Keratinocyte (primary cell): Measurements from ENCODE around the gene KRT1. TPM values are rescaled to one million over a fixed set of nuclear protein-coding genes. Genes with fewer than 3 reads are reported as not detected.

Experiments used
- DNase-seq: peaks from one replicate; pipeline ENCODE4 v3.0.0-alpha.2; 2011; ENCODE audit warnings: low read depth, missing footprints, low spot score
- FAIRE-seq: peaks from 2 replicates; lab custom pipeline; 2011; peaks lifted over from hg19 to GRCh38; lab: Jason Lieb, UNC
- H2AFZ ChIP-seq: 2 replicates; pipeline ENCODE4 v1.6.0; 2012; ENCODE audit warnings: low read length, control low read depth, inconsistent platforms; ENCODE audit not compliant: control insufficient read depth
- H3K27ac ChIP-seq: 2 replicates; pipeline ENCODE4 v1.5.1; 2011; ENCODE audit warnings: low read length; ENCODE audit not compliant: control insufficient read depth, insufficient read depth
- H3K27me3 ChIP-seq: 3 replicates; pipeline ENCODE4 v1.6.0; 2011; ENCODE audit warnings: low read length; ENCODE audit not compliant: control insufficient read depth, insufficient read depth; ENCODE audit errors: extremely low read depth
- H3K36me3 ChIP-seq, 2 experiments: 2 replicates in 1 of 2; 3 replicates in 1 of 2; pipeline ENCODE4 v1.5.1; 2011; ENCODE audit warnings: low read length in 2 of 2, mild to moderate bottlenecking in 1 of 2; ENCODE audit not compliant: control insufficient read depth in 2 of 2, insufficient read depth in 2 of 2; ENCODE audit errors: extremely low read depth in 1 of 2
- H3K4me1 ChIP-seq: 3 replicates; pipeline ENCODE4 v1.5.1; 2011; ENCODE audit warnings: low read length; ENCODE audit not compliant: control insufficient read depth, insufficient read depth; ENCODE audit errors: extremely low read depth
- H3K4me2 ChIP-seq: 3 replicates; pipeline ENCODE4 v1.6.0; 2011; ENCODE audit warnings: low read depth, low read length; ENCODE audit not compliant: control insufficient read depth, insufficient read depth; ENCODE audit errors: extremely low read depth
- H3K4me3 ChIP-seq, 3 experiments: fragments of 200-600 bp in 1 of 3; sonication (generic) in 1 of 3; 2 replicates in 2 of 3; 3 replicates in 1 of 3; pipeline ENCODE4 v1.5.1; 2011 to 2016; ENCODE audit warnings: low read length in 3 of 3, mild to moderate bottlenecking in 3 of 3, control low read depth in 2 of 3, inconsistent platforms in 1 of 3, low read depth in 1 of 3, mixed read lengths in 1 of 3, mixed run types in 1 of 3, moderate library complexity in 1 of 3; ENCODE audit not compliant: control insufficient read depth in 2 of 3, insufficient read depth in 2 of 3; ENCODE audit errors: extremely low read depth in 1 of 3
- H3K79me2 ChIP-seq: 2 replicates; pipeline ENCODE4 v1.6.0; 2012; ENCODE audit warnings: low read length; ENCODE audit not compliant: control insufficient read depth, insufficient read depth
- H3K9ac ChIP-seq: 3 replicates; pipeline ENCODE4 v1.6.0; 2011; ENCODE audit warnings: low read length; ENCODE audit not compliant: control insufficient read depth, insufficient read depth; ENCODE audit errors: extremely low read depth
- H3K9me1 ChIP-seq: 3 replicates; pipeline ENCODE4 v1.6.0; 2011; ENCODE audit warnings: low read length; ENCODE audit not compliant: control insufficient read depth, insufficient read depth; ENCODE audit errors: extremely low read depth
- H3K9me3 ChIP-seq: 2 replicates; pipeline ENCODE4 v1.5.1; 2012; ENCODE audit warnings: low read depth, low read length; ENCODE audit not compliant: control insufficient read depth
- H4K20me1 ChIP-seq: 3 replicates; pipeline ENCODE4 v1.6.0; 2011; ENCODE audit warnings: low read length; ENCODE audit not compliant: control insufficient read depth, insufficient read depth; ENCODE audit errors: extremely low read depth
- EZH2 ChIP-seq: IDR thresholded peaks from one replicate; pipeline ENCODE4 v1.6.1; 2012; ENCODE audit warnings: inconsistent platforms, mild to moderate bottlenecking, low read length, moderate library complexity
- dilution Hi-C: fragments of 300-500 bp; cut with MboI; formaldehyde crosslinking; loops from one replicate; pipeline ENCODE4 v1.7.0; 2020; ENCODE audit warnings: low sequenced_read_pairs; ENCODE audit not compliant: extremely low pct_ligation_motif_present
- polyA plus RNA-seq, 5 experiments: library from polyadenylated mRNA; depleted of rRNA in 3 of 5; stranded (reverse) in 3 of 5; stranded (forward) in 1 of 5; unstranded in 1 of 5; fragments of >200 nt; gene quantifications; 1 replicate in 1 of 5; 2 replicates in 3 of 5; 3 replicates in 1 of 5; pipeline versions ENCODE4 v1.2.1 to v1.2.3, GENCODE V29; 2011 to 2012; ENCODE audit warnings: missing spikeins in 2 of 5, low read depth in 1 of 5, low replicate concordance in 1 of 5
- TF ChIP-seq, protein P1 (sequence below), 3 experiments: IDR thresholded peaks in 1 of 3; conservative IDR thresholded peaks in 1 of 3; optimal IDR thresholded peaks in 1 of 3; 2 replicates in 2 of 3; 3 replicates in 1 of 3; pipeline versions ENCODE3 to v1.5.1; 2011; ENCODE audit warnings: low read length in 3 of 3, mild to moderate bottlenecking in 3 of 3, moderate library complexity in 2 of 3, control low read depth in 1 of 3, inconsistent platforms in 1 of 3; ENCODE audit not compliant: insufficient read depth in 2 of 3; ENCODE audit errors: extremely low read depth in 1 of 3

Gene KRT1
- polyA plus RNA-seq, 1 donor (not counting 4 experiments of a cell fraction or from before 2014, with no cell fraction given): 92.2 TPM

DNA sequence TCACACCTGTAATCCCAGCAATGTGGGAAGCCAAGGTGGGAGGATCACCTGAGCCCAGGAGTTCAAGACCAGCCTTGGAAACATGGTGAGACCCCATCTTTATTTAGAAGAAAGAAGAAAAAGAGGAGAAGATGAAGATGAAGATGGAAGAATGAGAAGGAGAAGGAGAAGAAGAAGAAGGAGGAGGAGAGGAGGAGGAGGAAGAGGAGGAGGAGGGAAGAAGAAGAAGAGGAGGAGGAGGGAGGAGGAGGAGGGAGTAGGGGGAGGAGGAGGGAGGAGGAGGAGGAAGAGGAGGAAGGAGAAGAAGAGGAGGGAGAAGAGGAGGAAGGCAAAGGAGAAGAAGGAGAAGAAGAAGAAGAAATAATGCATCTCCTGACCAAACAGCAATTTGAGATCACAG, 9.0 kb upstream of the KRT1 start:
- TF ChIP-seq, protein P1, sequence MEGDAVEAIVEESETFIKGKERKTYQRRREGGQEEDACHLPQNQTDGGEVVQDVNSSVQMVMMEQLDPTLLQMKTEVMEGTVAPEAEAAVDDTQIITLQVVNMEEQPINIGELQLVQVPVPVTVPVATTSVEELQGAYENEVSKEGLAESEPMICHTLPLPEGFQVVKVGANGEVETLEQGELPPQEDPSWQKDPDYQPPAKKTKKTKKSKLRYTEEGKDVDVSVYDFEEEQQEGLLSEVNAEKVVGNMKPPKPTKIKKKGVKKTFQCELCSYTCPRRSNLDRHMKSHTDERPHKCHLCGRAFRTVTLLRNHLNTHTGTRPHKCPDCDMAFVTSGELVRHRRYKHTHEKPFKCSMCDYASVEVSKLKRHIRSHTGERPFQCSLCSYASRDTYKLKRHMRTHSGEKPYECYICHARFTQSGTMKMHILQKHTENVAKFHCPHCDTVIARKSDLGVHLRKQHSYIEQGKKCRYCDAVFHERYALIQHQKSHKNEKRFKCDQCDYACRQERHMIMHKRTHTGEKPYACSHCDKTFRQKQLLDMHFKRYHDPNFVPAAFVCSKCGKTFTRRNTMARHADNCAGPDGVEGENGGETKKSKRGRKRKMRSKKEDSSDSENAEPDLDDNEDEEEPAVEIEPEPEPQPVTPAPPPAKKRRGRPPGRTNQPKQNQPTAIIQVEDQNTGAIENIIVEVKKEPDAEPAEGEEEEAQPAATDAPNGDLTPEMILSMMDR (optimal IDR thresholded peaks at IDR 0.05 in 1 of 3, IDR thresholded peaks at IDR 0.05 in 1 of 3, conservative IDR thresholded peaks at IDR 0.05 in 1 of 3; ENCODE audit: extremely low read depth in 1 of 3, insufficient read depth in 2 of 3, low read length in 3 of 3): no peak
- no peak for TF ChIP-seq EZH2
- H3K4me1 ChIP-seq: peaks cover 15% of the 10 kb centered on the region
- H3K36me3 ChIP-seq: no peaks in the 10 kb centered on the region
- dilution Hi-C loops: no loop called here
- H3K27ac ChIP-seq: no peak overlapping the region
- no peak overlapping the region for H3K4me3 ChIP-seq
- no peaks in the 10 kb centered on the region for H3K9me3 ChIP-seq
- DNase-seq: no peak
- H4K20me1 ChIP-seq: no peaks in the 10 kb centered on the region
- H3K79me2 ChIP-seq: no peaks in the 10 kb centered on the region
- no peak overlapping the region for H2AFZ ChIP-seq
- H3K27me3 ChIP-seq: peaks cover 36% of the 10 kb centered on the region
- no peak overlapping the region for H3K9ac ChIP-seq
- no peak for FAIRE-seq
- H3K4me2 ChIP-seq: no peak overlapping the region
- H3K9me1 ChIP-seq: no peaks in the 10 kb centered on the region

DNA sequence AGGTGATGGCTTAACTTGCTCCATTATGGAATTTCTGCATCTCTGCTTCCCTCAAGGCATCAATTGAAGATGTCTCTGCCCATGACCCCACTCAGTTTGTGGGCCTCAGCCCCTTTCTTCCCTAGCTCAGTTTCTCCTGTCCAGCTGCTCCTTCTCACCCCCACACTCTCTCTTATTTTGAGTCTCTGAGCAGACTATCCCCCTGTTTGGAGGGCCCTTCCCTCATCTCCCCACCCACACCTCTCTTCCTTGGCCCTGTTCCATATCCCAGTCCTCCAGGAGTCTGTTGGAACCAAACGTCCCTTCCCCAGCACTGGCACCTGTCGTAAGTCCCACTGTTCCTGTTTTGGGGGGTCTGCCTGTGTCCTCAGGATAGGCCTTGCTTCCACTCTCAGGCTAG, 8.3 kb upstream of the KRT1 start:
- no peaks in the 10 kb centered on the region for H3K9me3 ChIP-seq
- peaks cover 15% of the 10 kb centered on the region for H3K4me1 ChIP-seq
- no peak for TF ChIP-seq EZH2
- TF ChIP-seq, protein P1 (optimal IDR thresholded peaks at IDR 0.05 in 1 of 3, IDR thresholded peaks at IDR 0.05 in 1 of 3, conservative IDR thresholded peaks at IDR 0.05 in 1 of 3; ENCODE audit: extremely low read depth in 1 of 3, insufficient read depth in 2 of 3, low read length in 3 of 3): no peak
- FAIRE-seq (no peak), DNase-seq (no peak)
- no peak overlapping the region for H3K4me2 ChIP-seq
- no peak overlapping the region for H3K9ac ChIP-seq
- no peaks in the 10 kb centered on the region for H4K20me1 ChIP-seq
- H3K79me2 ChIP-seq: no peaks in the 10 kb centered on the region
- peaks cover 41% of the 10 kb centered on the region for H3K27me3 ChIP-seq
- dilution Hi-C loops: no loop called here
- no peaks in the 10 kb centered on the region for H3K9me1 ChIP-seq
- no peaks in the 10 kb centered on the region for H3K36me3 ChIP-seq
- H3K4me3 ChIP-seq: no peak overlapping the region
- no peak overlapping the region for H2AFZ ChIP-seq
- H3K27ac ChIP-seq: no peak overlapping the region
